Activated CD4-positive, alpha-beta T cell treated with anti-CD3 and anti-CD28 coated beads for 36 hours (primary cell): Measurements from ENCODE around the gene ZNF287. TPM values are rescaled to one million over a fixed set of nuclear protein-coding genes. Genes with fewer than 3 reads are reported as not detected.

Experiments
- ATAC-seq: fragments of 200-7000 bp; cut with Tn5 transposase; one replicate; pipeline ENCODE4 v1.10.0; 2021; ENCODE audit warnings: mild to moderate bottlenecking, moderate library complexity
- CTCF ChIA-PET: fragments of 350-600 bp; sonication (Branson Sonifier 250); formaldehyde crosslinking; loops from one replicate; lab custom pipeline; 2021; ENCODE audit warnings: antibody characterized with exemption; lab: Charles Lee
- POLR2A ChIA-PET: fragments of 350-600 bp; sonication (Branson Sonifier 250); formaldehyde crosslinking; loops from one replicate; lab custom pipeline; 2021; ENCODE audit warnings: antibody characterized with exemption, inconsistent platforms; lab: Charles Lee
- DNase-seq: peaks from one replicate; pipeline ENCODE4 v3.0.0-alpha.2; 2020
- H3K27ac Mint-ChIP-seq: one replicate; pipeline ENCODE4 v1.8.0; 2021; ENCODE audit warnings: mixed read lengths
- H3K27me3 Mint-ChIP-seq: one replicate; pipeline ENCODE4 v1.8.0; 2021; ENCODE audit warnings: mixed read lengths
- H3K36me3 Mint-ChIP-seq: one replicate; pipeline ENCODE4 v1.8.0; 2021; ENCODE audit warnings: low read depth, mixed read lengths
- H3K4me1 Mint-ChIP-seq: one replicate; pipeline ENCODE4 v1.8.0; 2021; ENCODE audit warnings: mixed read lengths
- H3K4me3 Mint-ChIP-seq: one replicate; pipeline ENCODE4 v1.8.0; 2021; ENCODE audit warnings: mild to moderate bottlenecking, moderate library complexity, mixed read lengths
- H3K9me3 Mint-ChIP-seq: one replicate; pipeline ENCODE4 v1.8.0; 2021; ENCODE audit warnings: low read depth, mixed read lengths
- intact Hi-C, 2 experiments: fragments of 100-400 bp; cut with DNase I in 1 of 2; cut with micrococcal nuclease in 1 of 2; formaldehyde crosslinking; loops; one replicate each; pipeline versions ENCODE4 v1.14.2 to v1.15.1; 2022 to 2024; cut with DNase I, micrococcal nuclease
- total RNA-seq, 2 experiments: library from RNA; stranded (reverse); gene quantifications; one replicate each; pipeline ENCODE4 v1.2.3, GENCODE V29; 2021

ZNF287 gene
- total RNA-seq = 1 to 10 TPM; 9.4 TPM

DNA sequence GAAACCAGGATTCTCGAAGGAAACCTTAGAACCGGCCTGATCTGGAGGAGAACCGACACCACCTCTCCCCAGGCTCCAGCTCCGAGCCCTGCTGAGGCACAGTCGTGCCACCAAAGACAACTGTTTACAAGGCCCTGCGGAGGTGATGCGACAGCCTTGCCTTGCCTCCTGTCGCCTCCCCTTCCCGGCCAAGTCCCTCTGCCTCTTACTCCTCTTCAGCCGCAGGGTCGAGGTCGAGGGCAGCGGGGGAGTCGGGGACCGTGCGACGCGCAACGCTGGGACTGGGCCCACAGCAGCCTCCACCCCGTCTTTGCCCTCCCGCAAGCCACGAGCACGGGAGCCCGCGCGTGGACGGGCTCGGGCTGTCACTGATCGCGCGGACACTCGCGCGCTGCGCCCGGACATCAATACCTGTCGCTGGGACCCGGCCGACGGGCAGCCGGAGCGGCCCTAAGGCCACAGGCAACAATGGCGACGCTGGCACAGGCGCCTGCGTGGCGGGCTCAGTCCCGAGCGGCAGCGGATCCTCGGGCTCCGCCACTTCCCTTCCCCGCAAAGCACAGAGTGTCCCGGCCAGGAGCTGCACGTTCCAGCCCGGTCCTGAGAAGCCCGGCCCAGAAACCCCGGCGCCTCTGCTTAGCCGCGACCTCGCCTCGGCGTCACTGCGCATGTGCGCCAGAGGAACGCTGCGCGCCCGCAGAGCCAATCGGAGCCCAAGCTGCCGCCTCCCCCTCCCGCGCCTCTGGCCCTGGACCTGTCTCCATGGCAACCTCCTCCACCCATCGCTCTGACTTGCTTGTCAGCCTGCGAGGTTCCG lies at the start of gene ZNF287:
Gene ZNF287, minus strand, starts transcription at position 664 of the 817 bp plus-strand sequence. CDS start 1,473 bp downstream, outside the sequence.
- Mint-ChIP-seq H3K36me3 (peaks cover 14% of the 10 kb centered on the region), H3K27me3 (peaks cover 3% of the 10 kb centered on the region), H3K9me3 (no peaks in the 10 kb centered on the region), H3K4me3 (peak within 1 kb of the TSS; percentile 79), H3K4me1 (peaks cover 14% of the 10 kb centered on the region), H3K27ac (no peak within 1 kb of the TSS)
- ChIA-PET CTCF (interaction anchor here (0.7 to 6.3 kb wide), 5 partner anchors 16 to 121 kb away, joined by 3 to 47 read pairs (median 10); no protein-coding TSS in a partner anchor), POLR2A (interaction anchor here (0.7 kb wide), 1 partner anchor 32 kb away, joined by 3 read pairs; no protein-coding TSS in a partner anchor)
- intact Hi-C loops = loop anchor here (1.0 to 2.0 kb wide), 6 partner anchors 16 to 188 kb away; partner anchors contain the start of gene ZNF624 (in 1 of the 2)
- ATAC-seq (peak; percentile 99), DNase-seq (peak; percentile 96)

DNA sequence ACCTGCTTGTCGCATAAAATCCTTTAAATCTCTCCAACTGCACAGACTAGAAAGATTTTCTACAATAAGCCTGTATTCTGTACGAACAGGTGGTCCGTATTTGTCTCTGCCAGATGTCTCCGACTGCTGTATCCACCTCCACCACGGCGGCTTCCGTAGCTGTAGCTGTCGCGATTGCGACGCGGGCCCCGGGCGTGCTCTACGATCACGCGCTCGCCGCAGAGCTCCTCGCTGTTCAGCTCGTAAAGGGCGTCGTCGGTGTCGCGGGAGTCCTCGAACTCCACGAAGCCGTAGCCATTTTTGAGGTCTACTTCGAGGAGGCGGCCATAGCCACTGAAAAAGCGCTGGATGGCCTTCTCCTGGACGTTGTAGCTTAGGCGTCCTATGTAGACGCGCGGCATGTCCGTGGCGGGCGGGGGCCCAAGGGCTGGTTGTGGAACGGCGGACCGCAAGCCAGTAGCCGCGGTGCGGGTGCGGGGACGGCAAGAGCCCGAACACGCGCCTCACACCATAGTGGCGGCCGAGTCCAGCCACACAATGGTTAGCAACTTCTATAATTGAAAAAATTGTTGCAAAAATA lies 48.6 kb upstream of the ZNF287 start:
- no peak overlapping the region for H3K27ac Mint-ChIP-seq
- H3K4me1 Mint-ChIP-seq = no peaks in the 10 kb centered on the region
- intact Hi-C loops = no loop called here
- CTCF ChIA-PET = no interaction called here
- ATAC-seq = no peak
- POLR2A ChIA-PET = no interaction called here
- H3K36me3 Mint-ChIP-seq = peaks cover 13% of the 10 kb centered on the region
- no peak overlapping the region for H3K4me3 Mint-ChIP-seq
- peaks cover 56% of the 10 kb centered on the region for H3K9me3 Mint-ChIP-seq
- H3K27me3 Mint-ChIP-seq = no peaks in the 10 kb centered on the region
- no peak for DNase-seq

DNA sequence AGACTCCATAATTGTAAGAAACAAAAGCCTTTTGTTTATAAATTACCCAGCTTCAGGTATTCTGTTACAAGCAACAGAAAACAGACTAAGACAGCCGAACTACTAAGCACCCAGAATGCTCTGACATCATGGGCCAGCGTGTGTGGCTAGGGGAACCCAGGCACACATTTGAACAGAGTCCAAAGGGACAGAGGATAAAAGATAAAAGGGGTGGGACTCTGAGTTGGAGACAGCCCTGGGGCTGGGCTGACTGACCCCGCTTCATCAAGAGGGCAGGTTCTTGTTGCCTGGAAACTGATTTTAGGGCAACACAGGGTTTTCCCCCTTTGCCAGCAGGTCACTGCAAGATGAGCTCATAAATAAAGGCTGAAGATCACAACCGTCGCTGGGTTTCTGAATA lies 30.5 kb upstream of the ZNF287 start:
- H3K9me3 Mint-ChIP-seq = no peaks in the 10 kb centered on the region
- ChIA-PET POLR2A (no interaction called here), CTCF (interaction anchor here (1.1 kb wide), 1 partner anchor 10 kb away, joined by 3 read pairs; no protein-coding TSS in a partner anchor)
- DNase-seq = no peak
- no peak overlapping the region for H3K27ac Mint-ChIP-seq
- no peak for ATAC-seq
- no peaks in the 10 kb centered on the region for H3K36me3 Mint-ChIP-seq
- H3K27me3 Mint-ChIP-seq = peaks cover 2% of the 10 kb centered on the region
- intact Hi-C loops = no loop called here
- H3K4me3 Mint-ChIP-seq = no peak overlapping the region
- H3K4me1 Mint-ChIP-seq = no peaks in the 10 kb centered on the region

DNA sequence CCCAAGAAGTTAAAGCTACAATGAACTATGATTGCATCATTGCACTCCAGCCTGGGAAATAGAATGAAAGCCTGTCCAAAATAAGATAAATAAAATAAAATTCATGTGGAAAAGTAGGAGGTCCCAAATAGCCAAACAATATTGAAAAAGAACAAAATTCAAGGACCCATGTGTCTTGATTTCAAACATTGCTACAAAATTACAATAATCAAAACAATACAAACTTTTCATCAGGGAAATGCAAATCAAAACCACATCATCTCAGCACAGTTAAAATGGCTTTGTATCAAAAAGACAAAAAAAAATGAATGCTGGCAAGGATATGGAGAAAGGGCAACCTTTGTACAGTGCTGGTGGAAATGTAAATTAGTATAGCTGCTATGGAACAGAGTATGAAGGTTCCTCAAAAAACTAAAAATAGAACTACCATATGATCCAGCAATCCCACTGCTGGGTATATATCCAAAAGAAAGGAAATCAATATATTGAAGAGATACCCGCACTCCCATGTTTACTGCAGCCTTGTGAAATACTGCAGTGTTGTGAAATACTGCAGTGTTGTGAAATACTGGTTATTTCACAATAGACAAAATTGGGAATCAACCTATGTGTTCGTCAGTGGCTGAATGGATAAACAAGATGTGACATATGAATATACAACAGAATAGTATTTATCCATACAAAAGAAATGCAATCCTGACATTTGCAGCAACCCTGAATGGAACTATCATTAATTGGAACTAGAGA lies 24.5 kb upstream of the ZNF287 start:
- Mint-ChIP-seq H3K27ac (peak overlapping the region; percentile 9), H3K9me3 (no peaks in the 10 kb centered on the region), H3K27me3 (peaks cover 14% of the 10 kb centered on the region), H3K36me3 (no peaks in the 10 kb centered on the region), H3K4me3 (no peak overlapping the region), H3K4me1 (peaks cover 3% of the 10 kb centered on the region)
- ChIA-PET CTCF (interaction anchor here (1.2 kb wide), 1 partner anchor 52 kb away, joined by 5 read pairs; no protein-coding TSS in a partner anchor), POLR2A (no interaction called here)
- ATAC-seq = no peak
- intact Hi-C loops = loop anchor here in 1 of 2 experiments (5.0 kb wide), 1 partner anchor 59 kb away; the partner anchor contains the start of gene ZNF624
- DNase-seq = no peak

DNA sequence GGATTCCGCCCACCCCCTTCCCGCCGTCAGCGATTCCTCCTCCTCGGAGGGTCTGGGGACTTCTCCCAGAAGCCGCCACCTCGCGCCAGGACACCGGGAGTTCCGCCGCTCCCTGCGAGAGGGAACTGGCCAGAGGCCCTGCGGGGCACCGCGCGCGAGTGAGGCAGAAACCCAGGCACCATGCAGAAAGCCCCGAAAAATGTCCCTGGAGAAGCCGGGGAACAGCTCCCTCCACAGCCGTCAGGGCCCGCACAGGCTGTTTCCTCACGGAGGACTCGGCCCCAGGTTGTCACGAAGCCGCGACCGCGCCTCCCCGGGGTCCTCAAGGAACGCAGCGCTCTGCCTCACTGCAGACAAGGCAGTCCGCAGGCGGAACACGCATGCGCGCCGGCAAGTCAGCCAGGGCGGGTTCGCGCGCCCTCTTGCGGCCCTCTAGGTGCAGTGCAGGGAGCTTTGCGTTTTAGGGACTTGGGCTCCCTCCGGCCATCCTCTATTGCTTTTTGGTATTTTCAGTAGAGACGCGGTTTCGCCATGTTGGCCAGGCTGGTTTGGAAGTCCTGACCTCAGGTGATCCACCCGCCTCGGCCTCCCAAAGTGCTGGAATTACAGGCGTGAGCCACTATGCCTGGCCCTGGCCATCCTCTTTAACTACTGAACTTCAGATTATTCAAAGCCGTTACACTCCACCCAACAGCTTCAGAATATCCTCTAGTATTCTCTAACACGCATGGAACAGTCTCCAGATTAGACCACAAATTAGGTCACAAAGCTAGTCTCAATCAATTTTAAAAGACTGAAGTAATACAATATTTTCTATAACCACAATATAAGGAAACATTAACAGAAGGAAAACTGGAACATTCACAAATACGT lies 20.3 kb upstream of the ZNF287 start:
- Mint-ChIP-seq H3K27me3 (peaks cover 34% of the 10 kb centered on the region), H3K9me3 (no peaks in the 10 kb centered on the region), H3K36me3 (no peaks in the 10 kb centered on the region), H3K27ac (no peak overlapping the region), H3K4me1 (peaks cover 8% of the 10 kb centered on the region), H3K4me3 (peak overlapping the region; percentile 64)
- peak; percentile 90 for ATAC-seq
- CTCF ChIA-PET = interaction anchor here (0.5 to 2.3 kb wide), 26 partner anchors 8 to 237 kb away, joined by 3 to 12 read pairs (median 5); partner anchors contain the start of genes ZNF287 and ZNF624
- intact Hi-C loops = loop anchor here (1.0 to 10.0 kb wide), 6 partner anchors 20 to 302 kb away; partner anchors contain the start of genes ZNF287 (in 2 of the 2), UBB (in 1 of the 2) and ZNF624 (in 1 of the 2)
- POLR2A ChIA-PET = no interaction called here
- peak; percentile 95 for DNase-seq

DNA sequence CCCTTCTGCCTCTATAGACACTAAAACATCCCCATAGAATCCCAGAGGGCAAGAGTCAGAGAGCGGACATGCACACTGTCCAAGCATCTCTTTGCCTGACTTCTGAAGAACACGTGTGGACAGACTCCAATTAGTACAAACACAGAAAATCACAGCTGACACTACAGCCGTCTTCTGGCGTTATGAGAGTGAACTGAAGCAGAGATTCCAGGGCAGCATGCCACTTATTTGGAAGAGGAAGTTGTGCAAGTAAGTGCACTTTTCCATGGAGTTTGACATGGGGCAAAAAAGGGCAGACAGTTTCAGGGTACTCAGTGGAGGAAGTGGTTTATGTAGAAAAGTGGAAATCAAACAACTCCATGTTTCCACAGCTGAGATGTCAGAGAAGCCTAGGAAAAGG lies 16.8 kb upstream of the ZNF287 start:
- ATAC-seq (no peak), DNase-seq (no peak)
- H3K27ac Mint-ChIP-seq = no peak overlapping the region
- intact Hi-C loops = loop anchor here (2.0 to 10.0 kb wide), 4 partner anchors 133 to 298 kb away; partner anchors contain the start of gene UBB (in 1 of the 2)
- H3K27me3 Mint-ChIP-seq = peaks cover 29% of the 10 kb centered on the region
- no peaks in the 10 kb centered on the region for H3K9me3 Mint-ChIP-seq
- H3K4me1 Mint-ChIP-seq = peaks cover 19% of the 10 kb centered on the region
- H3K36me3 Mint-ChIP-seq = no peaks in the 10 kb centered on the region
- ChIA-PET CTCF (interaction anchor here (0.6 to 5.7 kb wide), 5 partner anchors 10 to 540 kb away, joined by 3 to 47 read pairs (median 3); partner anchors contain the start of gene ZNF287), POLR2A (no interaction called here)
- H3K4me3 Mint-ChIP-seq = no peak overlapping the region

DNA sequence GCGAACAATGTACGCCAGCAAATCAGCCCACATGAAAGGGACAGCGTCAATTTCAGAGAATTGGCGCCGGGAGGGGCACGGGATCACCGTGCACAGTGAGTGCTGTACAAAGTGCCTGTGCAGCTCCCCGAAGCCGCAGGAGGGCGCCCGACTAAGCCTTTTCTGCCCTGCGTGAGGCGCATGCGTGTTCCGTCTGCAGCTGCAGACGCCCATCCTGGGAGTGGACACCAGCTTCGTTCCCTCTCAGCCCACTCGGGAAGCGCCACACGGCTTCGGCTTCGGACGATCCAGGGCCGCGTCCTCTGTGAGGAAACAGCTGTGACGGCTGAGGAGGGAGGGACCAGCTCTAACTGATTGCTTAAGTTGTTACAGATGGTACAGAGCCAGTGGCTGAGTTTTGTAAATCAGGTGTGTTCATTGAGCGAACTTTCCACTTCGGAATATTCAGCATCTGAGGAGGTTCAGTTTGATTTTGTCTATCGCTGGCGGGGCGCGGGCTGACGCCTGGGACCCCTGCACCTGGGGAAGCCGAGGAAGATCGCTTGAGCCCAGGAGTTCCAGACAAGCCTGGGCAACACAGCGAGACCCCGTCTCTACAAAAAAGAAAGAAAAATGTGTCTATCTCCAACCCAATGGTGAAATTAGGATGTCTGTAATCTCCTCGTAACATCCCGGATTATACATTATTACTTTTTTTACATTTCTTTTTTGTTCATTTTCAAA lies 15.4 kb upstream of the ZNF287 start:
- DNase-seq (peak; percentile 97), ATAC-seq (peak; percentile 99)
- peaks cover 34% of the 10 kb centered on the region for H3K27me3 Mint-ChIP-seq
- peak overlapping the region; percentile 34 for H3K27ac Mint-ChIP-seq
- H3K4me3 Mint-ChIP-seq = peak overlapping the region; percentile 70
- POLR2A ChIA-PET = interaction anchor here (0.5 to 0.7 kb wide), 3 partner anchors 166 to 625 kb away, joined by 3 to 6 read pairs (median 5); no protein-coding TSS in a partner anchor
- CTCF ChIA-PET = interaction anchor here (0.7 to 5.7 kb wide), 19 partner anchors 10 to 231 kb away, joined by 3 to 47 read pairs (median 4); partner anchors contain the start of genes CCDC144A, CENPV and ZNF287
- intact Hi-C loops = loop anchor here (1.0 to 10.0 kb wide), 5 partner anchors 15 to 200 kb away; partner anchors contain the start of genes UBB (in 1 of the 2) and ZNF287 (in 1 of the 2)
- H3K4me1 Mint-ChIP-seq = peaks cover 16% of the 10 kb centered on the region
- no peaks in the 10 kb centered on the region for H3K36me3 Mint-ChIP-seq
- no peaks in the 10 kb centered on the region for H3K9me3 Mint-ChIP-seq

DNA sequence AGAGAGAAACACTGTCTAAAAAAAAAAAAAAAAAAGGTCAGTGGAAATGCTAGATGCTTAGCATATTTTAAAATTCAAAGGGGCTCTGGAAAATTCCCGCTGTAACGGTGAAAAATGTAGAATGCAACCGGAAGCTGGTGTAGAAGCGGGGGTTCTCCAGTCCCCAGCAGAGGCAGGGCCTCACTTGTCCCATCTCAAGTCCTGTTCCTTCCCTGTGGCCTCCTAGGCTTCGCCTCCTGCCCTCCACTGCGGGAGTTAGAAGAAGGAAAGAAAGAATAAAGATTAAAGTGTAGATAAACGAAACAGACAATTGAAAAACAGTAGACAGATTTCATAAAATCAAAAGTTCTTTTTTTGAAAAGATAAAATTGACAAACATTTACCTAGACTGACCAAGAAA lies 14.8 kb upstream of the ZNF287 start:
- no peak for ATAC-seq
- CTCF ChIA-PET = interaction anchor here (0.7 to 5.7 kb wide), 20 partner anchors 8 to 231 kb away, joined by 3 to 47 read pairs (median 4); partner anchors contain the start of genes CCDC144A, CENPV and ZNF287
- peak; percentile 10 for DNase-seq
- peaks cover 16% of the 10 kb centered on the region for H3K4me1 Mint-ChIP-seq
- H3K36me3 Mint-ChIP-seq = no peaks in the 10 kb centered on the region
- POLR2A ChIA-PET = interaction anchor here (0.5 to 0.7 kb wide), 3 partner anchors 166 to 625 kb away, joined by 3 to 6 read pairs (median 5); no protein-coding TSS in a partner anchor
- no peaks in the 10 kb centered on the region for H3K9me3 Mint-ChIP-seq
- peaks cover 35% of the 10 kb centered on the region for H3K27me3 Mint-ChIP-seq
- peak overlapping the region; percentile 70 for H3K4me3 Mint-ChIP-seq
- intact Hi-C loops = loop anchor here (1.0 to 10.0 kb wide), 5 partner anchors 14 to 199 kb away; partner anchors contain the start of genes UBB (in 1 of the 2) and ZNF287 (in 1 of the 2)
- peak overlapping the region; percentile 34 for H3K27ac Mint-ChIP-seq

DNA sequence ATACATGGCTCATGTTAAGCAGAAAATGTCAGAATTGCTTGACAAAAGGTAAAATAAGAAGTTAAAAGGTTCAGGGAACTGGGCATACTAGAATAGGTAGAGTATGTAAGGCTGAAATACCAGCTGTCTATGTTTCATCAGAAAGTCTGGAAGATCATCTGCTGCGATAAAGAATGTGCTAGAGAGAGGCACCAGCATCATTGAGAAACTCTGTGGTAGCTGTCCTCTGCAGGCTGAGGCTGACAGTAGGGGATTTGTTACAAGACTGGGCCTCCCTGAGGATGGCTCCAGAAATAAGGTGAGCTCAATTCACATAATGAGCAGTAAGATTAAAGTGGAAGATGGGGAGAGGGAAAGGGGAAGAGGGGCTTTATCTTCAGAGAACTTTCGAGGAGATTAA lies 4.5 kb upstream of the ZNF287 start:
- ChIA-PET POLR2A (no interaction called here), CTCF (interaction anchor here (0.6 to 1.6 kb wide), 2 partner anchors 10 to 420 kb away, joined by 4 to 5 read pairs; no protein-coding TSS in a partner anchor)
- no peaks in the 10 kb centered on the region for H3K36me3 Mint-ChIP-seq
- H3K9me3 Mint-ChIP-seq = no peaks in the 10 kb centered on the region
- intact Hi-C loops = no loop called here
- H3K4me1 Mint-ChIP-seq = peaks cover 4% of the 10 kb centered on the region
- ATAC-seq (no peak), DNase-seq (no peak)
- peaks cover 10% of the 10 kb centered on the region for H3K27me3 Mint-ChIP-seq
- H3K27ac Mint-ChIP-seq = no peak overlapping the region
- no peak overlapping the region for H3K4me3 Mint-ChIP-seq
